ENCODE results near the gene DPP10.

DPP10 gene

GRCh38 chr2:115491186-115491793, 1048.8 kb downstream of the DPP10 start:
- no peak for DNase-seq

- DNase-seq = no peak
Measured at GRCh38 chr2:115505331-115505730, 1062.9 kb downstream of the DPP10 start.

- DNase-seq = no peak
Measured at GRCh38 chr2:115520727-115521126, 1078.3 kb downstream of the DPP10 start.

GRCh38 chr2:115524452-115524851, 1082.0 kb downstream of the DPP10 start:
- DNase-seq = no peak

- DNase-seq = no peak
Measured at GRCh38 chr2:115529627-115530026, 1087.2 kb downstream of the DPP10 start.

GRCh38 chr2:115533081-115533480, 1090.6 kb downstream of the DPP10 start:
- no peak for DNase-seq

- DNase-seq = no peak
Measured at GRCh38 chr2:115541814-115542213, 1099.4 kb downstream of the DPP10 start.

- no peak for DNase-seq
Measured at GRCh38 chr2:115542331-115542730, 1099.9 kb downstream of the DPP10 start.

- no peak for DNase-seq
Measured at GRCh38 chr2:115543024-115543423, 1100.6 kb downstream of the DPP10 start.

- DNase-seq = no peak
Measured at GRCh38 chr2:115543461-115543860, 1101.0 kb downstream of the DPP10 start.

GRCh38 chr2:115549611-115550130, 1107.2 kb downstream of the DPP10 start:
- no peak for DNase-seq

GRCh38 chr2:115552726-115553125, 1110.3 kb downstream of the DPP10 start:
- no peak for DNase-seq

- DNase-seq = no peak
Measured at GRCh38 chr2:115554153-115554552, 1111.7 kb downstream of the DPP10 start.

- DNase-seq = no peak
Measured at GRCh38 chr2:115558725-115559124, 1116.3 kb downstream of the DPP10 start.

- no peak for DNase-seq
Measured at GRCh38 chr2:115560666-115561065, 1118.2 kb downstream of the DPP10 start.

- DNase-seq = no peak
Measured at GRCh38 chr2:115568643-115569042, 1126.2 kb downstream of the DPP10 start.

- DNase-seq = no peak
Measured at GRCh38 chr2:115569547-115569946, 1127.1 kb downstream of the DPP10 start.

- no peak for DNase-seq
Measured at GRCh38 chr2:115572746-115573145, 1130.3 kb downstream of the DPP10 start.

- no peak for DNase-seq
Measured at GRCh38 chr2:115573756-115574155, 1131.3 kb downstream of the DPP10 start.

GRCh38 chr2:115574667-115575066, 1132.2 kb downstream of the DPP10 start:
- DNase-seq = no peak

- DNase-seq = no peak
Measured at GRCh38 chr2:115580784-115581183, 1138.3 kb downstream of the DPP10 start.

GRCh38 chr2:115584507-115584906, 1142.1 kb downstream of the DPP10 start:
- DNase-seq = no peak

GRCh38 chr2:115596659-115597375, 1154.4 kb downstream of the DPP10 start:
- no peak for DNase-seq

GRCh38 chr2:115603285-115603684, 1160.8 kb downstream of the DPP10 start:
- DNase-seq = no peak

GRCh38 chr2:115606350-115606749, 1163.9 kb downstream of the DPP10 start:
- DNase-seq = no peak
